HepG2 (cell line): ENCODE data around the gene PSMD1. TPM values are rescaled to one million over a fixed set of nuclear protein-coding genes. Genes with fewer than 3 reads are reported as not detected.
A peak's percentile ranks its signal among the peaks of the same experiment; 100 is the strongest.

Experiments
- ATAC-seq: fragments of 200-7000 bp; cut with Tn5 transposase; 3 replicates; pipeline ENCODE4 v1.9.1; 2020; ENCODE audit warnings: mild to moderate bottlenecking, moderate library complexity
- BruUV-seq: library from RNA; stranded (reverse); fragments of 400-500 nt; replicated peaks from 2 replicates; lab custom pipeline; 2021; lab: Mats Ljungman, UMichigan
- CTCF ChIA-PET: fragments of 300-600 bp; formaldehyde crosslinking; extraction: SDS; loops from one replicate; lab custom pipeline; 2021; ENCODE audit warnings: low total read pairs, inconsistent platforms, low intra/inter-chr PET ratio; lab: Yijun Ruan, JAX
- POLR2A ChIA-PET: fragments of 350-600 bp; sonication (Branson Sonifier 250); formaldehyde crosslinking; loops from one replicate; lab custom pipeline; 2020; ENCODE audit warnings: antibody characterized with exemption, inconsistent platforms; lab: Yijun Ruan, JAX
- DNase-seq: peaks from one replicate; pipeline ENCODE4 v3.0.0-alpha.2; 2015; ENCODE audit warnings: low spot score
- FAIRE-seq: peaks from 3 replicates; lab custom pipeline; 2011; peaks lifted over from hg19 to GRCh38; lab: Jason Lieb, UNC
- H2AFZ ChIP-seq: one replicate; pipeline ENCODE4 v1.6.1; 2011; ENCODE audit warnings: low read length, inconsistent platforms
- H3K27ac ChIP-seq: fragments of 300-600 bp; 3 replicates; pipeline ENCODE4 v1.8.0; 2011; ENCODE audit warnings: mixed run types, mild to moderate bottlenecking, mixed read lengths, low read length, inconsistent platforms; ENCODE audit not compliant: insufficient read depth; ENCODE audit errors: extremely low read length
- H3K27me3 ChIP-seq, 2 experiments: fragments of 200-600 bp in 1 of 2; 2 replicates in 1 of 2; 3 replicates in 1 of 2; pipeline versions ENCODE4 v1.6.0 to v1.8.0; 2011; ENCODE audit warnings: low read length in 2 of 2, mild to moderate bottlenecking in 2 of 2, moderate library complexity in 2 of 2, inconsistent platforms in 1 of 2; ENCODE audit not compliant: insufficient read depth in 2 of 2, control insufficient read depth in 1 of 2
- H3K36me3 ChIP-seq, 2 experiments: fragments of 200-600 bp in 1 of 2; replicated peaks in 1 of 2; 2 replicates in 1 of 2; 3 replicates in 1 of 2; pipeline versions ENCODE4 v1.5.1 to v1.8.0; 2011; ENCODE audit warnings: low read length in 2 of 2, inconsistent platforms in 1 of 2; ENCODE audit not compliant: insufficient read depth in 2 of 2, control insufficient read depth in 1 of 2
- H3K4me1 ChIP-seq: 2 replicates; pipeline ENCODE4 v1.5.1; 2012; ENCODE audit warnings: low read length, inconsistent platforms; ENCODE audit not compliant: insufficient read depth
- H3K4me2 ChIP-seq: 2 replicates; pipeline ENCODE4 v1.6.0; 2011; ENCODE audit warnings: low read depth, low read length, inconsistent platforms
- H3K4me3 ChIP-seq, 3 experiments: fragments of 200-600 bp in 1 of 3; sonication (generic), shearing (Covaris generic) in 1 of 3; replicated peaks in 1 of 3; 2 replicates each; pipeline ENCODE4 v1.5.1; 2011 to 2016; ENCODE audit warnings: low read length in 3 of 3, inconsistent platforms in 2 of 3, low read depth in 2 of 3, mild to moderate bottlenecking in 2 of 3, control low read depth in 1 of 3, mixed read lengths in 1 of 3; ENCODE audit not compliant: insufficient read depth in 1 of 3
- H3K79me2 ChIP-seq: one replicate; pipeline ENCODE4 v1.6.1; 2011; ENCODE audit warnings: low read length, inconsistent platforms; ENCODE audit not compliant: insufficient read depth
- H3K9ac ChIP-seq: 2 replicates; pipeline ENCODE4 v1.6.0; 2011; ENCODE audit warnings: mild to moderate bottlenecking, low read depth, low read length, inconsistent platforms; ENCODE audit not compliant: insufficient read depth
- H3K9me3 ChIP-seq: 2 replicates; pipeline ENCODE4 v1.5.1; 2012; ENCODE audit warnings: mild to moderate bottlenecking, low read length
- H4K20me1 ChIP-seq: 2 replicates; pipeline ENCODE4 v1.6.0; 2011; ENCODE audit warnings: inconsistent platforms, mild to moderate bottlenecking, low read length, moderate library complexity; ENCODE audit not compliant: insufficient read depth
- ARID5B ChIP-seq: IDR thresholded peaks from 2 replicates; pipeline ENCODE4 v1.4.0; 2020; ENCODE audit warnings: mild to moderate bottlenecking, missing genetic modification reagents
- DRAP1 ChIP-seq: IDR thresholded peaks from 2 replicates; pipeline ENCODE4 v1.6.1; 2016; ENCODE audit warnings: missing genetic modification reagents, missing compliant biosample characterization
- ERF ChIP-seq: IDR thresholded peaks from 2 replicates; pipeline ENCODE4 v1.6.1; 2018; ENCODE audit warnings: missing biosample characterization, missing genetic modification reagents
- HMGXB4 ChIP-seq, 2 experiments: sonication (generic) in 1 of 2; formaldehyde crosslinking in 1 of 2; IDR thresholded peaks; 2 replicates each; pipeline versions ENCODE4 v1.4.0 to v1.6.1; 2018 to 2020; ENCODE audit warnings: missing genetic modification reagents in 2 of 2, borderline replicate concordance in 1 of 2, low read depth in 1 of 2, mild to moderate bottlenecking in 1 of 2, missing biosample characterization in 1 of 2
- JUN ChIP-seq: sonication (generic); formaldehyde crosslinking; IDR thresholded peaks from 2 replicates; pipeline ENCODE4 v1.4.0; 2020; ENCODE audit warnings: mild to moderate bottlenecking, missing genetic modification reagents
- RAD21 ChIP-seq: fragments of 450-650 bp; formaldehyde crosslinking; IDR thresholded peaks from 2 replicates; pipeline ENCODE4 v1.5.0; 2020; ENCODE audit warnings: mild to moderate bottlenecking
- SALL1 ChIP-seq: sonication (generic); formaldehyde crosslinking; IDR thresholded peaks from 2 replicates; pipeline ENCODE4 v1.8.0; 2022; ENCODE audit warnings: mild to moderate bottlenecking, missing genetic modification reagents
- SAP130 ChIP-seq: IDR thresholded peaks from 2 replicates; pipeline ENCODE4 v1.6.1; 2016; ENCODE audit warnings: low read depth
- XRCC5 ChIP-seq: fragments of 200-400 bp; formaldehyde crosslinking; optimal IDR thresholded peaks from 2 replicates; pipeline ENCODE3; 2017; ENCODE audit warnings: mild to moderate bottlenecking, low read length
- ZNF17 ChIP-seq: sonication (generic); formaldehyde crosslinking; IDR thresholded peaks from 2 replicates; pipeline ENCODE4 v1.5.0; 2020; ENCODE audit warnings: mild to moderate bottlenecking, missing genetic modification reagents
- ZNF343 ChIP-seq: sonication (generic); formaldehyde crosslinking; IDR thresholded peaks from 2 replicates; pipeline ENCODE4 v1.4.0; 2020; ENCODE audit warnings: mild to moderate bottlenecking, missing genetic modification reagents
- ZNF44 ChIP-seq: sonication (generic); formaldehyde crosslinking; IDR thresholded peaks from 2 replicates; pipeline ENCODE4 v1.5.1; 2020; ENCODE audit warnings: mild to moderate bottlenecking, missing genetic modification reagents
- ZNF510 ChIP-seq: sonication (generic); formaldehyde crosslinking; IDR thresholded peaks from 2 replicates; pipeline ENCODE4 v1.4.0; 2020; ENCODE audit warnings: low read depth, mild to moderate bottlenecking, missing genetic modification reagents
- ZNF776 ChIP-seq: sonication (generic); formaldehyde crosslinking; IDR thresholded peaks from 2 replicates; pipeline ENCODE4 v1.4.0; 2020; ENCODE audit warnings: mild to moderate bottlenecking, missing genetic modification reagents
- ZSCAN25 ChIP-seq: sonication (generic); formaldehyde crosslinking; IDR thresholded peaks from 2 replicates; pipeline ENCODE4 v1.8.0; 2022; ENCODE audit warnings: mild to moderate bottlenecking, missing genetic modification reagents
- WGBS: methylation state at CpG from one replicate; pipeline ENCODE4 v1.1.6; 2017; ENCODE audit warnings: low lambda C conversion rate; 5-methylcytosine and 5-hydroxymethylcytosine counted together
- in situ Hi-C: cut with HindIII; loops from 2 replicates; pipeline ENCODE4 v1.10.0; 2017; ENCODE audit warnings: low pct_unique_long_range_greater_than_20kb; ENCODE audit not compliant: extremely low pct_ligation_motif_present
- intact Hi-C: fragments of 100-400 bp; cut with micrococcal nuclease; formaldehyde crosslinking; loops from one replicate; pipeline ENCODE4 v1.10.0; 2022; ENCODE audit not compliant: unreplicated experiment
- polyA plus RNA-seq, 8 experiments: library from polyadenylated mRNA; depleted of rRNA in 3 of 8; stranded (reverse) in 7 of 8; unstranded in 1 of 8; fragments of >200 nt; fragmentation: Illumina TruSeq in 4 of 8; extraction: Trizol in 4 of 8; gene quantifications; 2 replicates each; pipeline versions ENCODE4 v1.2.1 to v1.2.3, GENCODE V29; 2011 to 2016; ENCODE audit warnings: low read depth in 4 of 8, missing spikeins in 1 of 8, mixed read lengths in 1 of 8; ENCODE audit not compliant: insufficient read depth in 1 of 8
- total RNA-seq, 5 experiments: library from RNA; depleted of rRNA; stranded (reverse); fragments of >200 nt; fragmentation: Illumina TruSeq; extraction: Trizol; gene quantifications; 2 replicates each; pipeline ENCODE4 v1.2.3, GENCODE V29; 2016; ENCODE audit warnings: low read depth in 1 of 5

Gene PSMD1
- total and polyA plus RNA-seq, 2 of the 13 experiments (the other 11 are each of a cell fraction or from before 2014, with no cell fraction given) = 136 to 191 TPM

- DNase-seq (peak; percentile 70), FAIRE-seq (peak; percentile 64), ATAC-seq (peak; percentile 75)
- Histone ChIP-seq H3K27me3 (peaks cover 0 to 1% of the 10 kb centered on the region in 2 experiments; a peak in 2 of 5 replicates), H3K9me3 (peaks cover 6% of the 10 kb centered on the region; the same call in 1 of the 2 replicates), H3K4me3 (peak overlapping the region in 1 of 3 experiments; percentile 43; a peak in 1 of 6 replicates), H3K79me2 (no peaks in the 10 kb centered on the region), H3K4me2 (peak overlapping the region; percentile 73), H3K27ac (no peak overlapping the region), H3K36me3 (no peaks in the 10 kb centered on the region), H4K20me1 (no peaks in the 10 kb centered on the region), H3K4me1 (peaks cover 46% of the 10 kb centered on the region), H2AFZ (no peak overlapping the region), H3K9ac (peak overlapping the region; percentile 3; the same call in 1 of the 2 replicates)
- CTCF ChIA-PET = interaction anchor here (1.0 to 2.2 kb wide), 2 partner anchors 86 to 89 kb away, joined by 3 to 13 read pairs; no protein-coding TSS in a partner anchor
- 38% methylated on average over 19 of the region's 19 CpGs for WGBS
- POLR2A ChIA-PET = interaction anchor here (1.0 to 1.6 kb wide), 2 partner anchors 9 to 273 kb away, joined by 4 to 8 read pairs; partner anchors contain the start of gene NCL
- intact Hi-C loops = loop anchor here (1.0 to 5.0 kb wide), 2 partner anchors 88 to 135 kb away; partner anchors contain the start of gene PSMD1
- in situ Hi-C loops = loop anchor here (5.0 kb wide), 1 partner anchor 80 kb away; no protein-coding TSS in a partner anchor
- BruUV-seq = no TSS peak
- TF ChIP-seq ZNF17 (no peak), ZNF776 (no peak), JUN (CRISPR knock-in tag) (no peak), ZNF343 (0 out of 2 replicates have a peak, but pooled peaks have one; percentile 57), RAD21 (CRISPR knock-in tag) (peak; percentile 67), SALL1 (peak; percentile 56), ZNF44 (CRISPR knock-in tag) (0 out of 2 replicates have a peak, but pooled peaks have one; percentile 51), DRAP1 (0 out of 2 replicates have a peak, but pooled peaks have one; percentile 19), XRCC5 (peak; percentile 94), SAP130 (peak; percentile 42; the same call in 1 of the 2 replicates), HMGXB4 (CRISPR knock-in tag; IDR thresholded peaks at IDR 0.05; ENCODE audit: borderline replicate concordance in 1 of 2, low read depth in 1 of 2) (peak; percentile 61 to 69; a peak in 3 of 4 replicates), ZSCAN25 (CRISPR knock-in tag) (peak; percentile 72; the same call in 1 of the 2 replicates), ERF (CRISPR knock-in tag) (0 out of 2 replicates have a peak, but pooled peaks have one; percentile 21), ARID5B (CRISPR knock-in tag) (peak; percentile 36), ZNF510 (CRISPR knock-in tag) (0 out of 2 replicates have a peak, but pooled peaks have one; percentile 51)
Measured at GRCh38 chr2:231191896-231192872, 135.5 kb downstream of the PSMD1 start.
